HUES64 (cell line): Measurements from ENCODE around the gene SLC43A3.
"Not testable (repeated sequence)": the region's sequence is repeated elsewhere in the genome, so short reads cannot be mapped to it uniquely, and the experiment has no call there.

Source experiments
- H3K27ac ChIP-seq: 2 replicates; pipeline ENCODE4 v1.7.0; 2013; ENCODE audit warnings: low read depth, low read length, inconsistent platforms
- H3K27me3 ChIP-seq: 2 replicates; pipeline ENCODE4 v1.6.1; 2013; ENCODE audit warnings: mild to moderate bottlenecking, low read length; ENCODE audit not compliant: insufficient read depth
- H3K36me3 ChIP-seq: 2 replicates; pipeline ENCODE4 v1.6.1; 2013; ENCODE audit warnings: mild to moderate bottlenecking, low read length; ENCODE audit not compliant: insufficient read depth
- H3K4me1 ChIP-seq: 2 replicates; pipeline ENCODE4 v1.6.1; 2013; ENCODE audit warnings: mild to moderate bottlenecking, low read length, moderate library complexity; ENCODE audit not compliant: insufficient read depth
- H3K4me3 ChIP-seq: 2 replicates; pipeline ENCODE4 v1.5.1; 2013; ENCODE audit warnings: mild to moderate bottlenecking, low read length, moderate library complexity
- H3K9ac ChIP-seq: 2 replicates; pipeline ENCODE4 v1.6.1; 2013; ENCODE audit warnings: mild to moderate bottlenecking, low read depth, low read length
- H3K9me3 ChIP-seq: 2 replicates; pipeline ENCODE4 v1.6.1; 2013; ENCODE audit warnings: low read depth, low read length; ENCODE audit not compliant: insufficient read depth
- WGBS: fragments of 150-250, 120-280 bp; methylation state at CpG from one replicate; pipeline ENCODE4 v1.1.7; 2013; ENCODE audit warnings: missing lambda C conversion rate; 5-methylcytosine and 5-hydroxymethylcytosine counted together

The SLC43A3 gene

GRCh38 chr11:57361926-57362325, 65.0 kb downstream of the SLC43A3 start:
- no peaks in the 10 kb centered on the region for H3K27me3 ChIP-seq
- H3K27ac ChIP-seq: no peak overlapping the region
- 81% methylated on average over 2 of the region's 3 CpGs for WGBS
- H3K9me3 ChIP-seq: no peaks in the 10 kb centered on the region
- no peak overlapping the region for H3K9ac ChIP-seq
- no peaks in the 10 kb centered on the region for H3K36me3 ChIP-seq
- H3K4me1 ChIP-seq: peaks cover 18% of the 10 kb centered on the region
- H3K4me3 ChIP-seq: no peak overlapping the region

- not testable (repeated sequence) for H3K27ac ChIP-seq, H3K4me3 ChIP-seq, H3K27me3 ChIP-seq, H3K36me3 ChIP-seq, H3K9ac ChIP-seq, H3K9me3 ChIP-seq
- peaks cover 18% of the 10 kb centered on the region for H3K4me1 ChIP-seq
These were observed 65.5 kb downstream of the SLC43A3 start for GRCh38 chr11:57361420-57361819.

GRCh38 chr11:57360991-57361390, 65.9 kb downstream of the SLC43A3 start:
- Histone ChIP-seq H3K27ac (no peak overlapping the region), H3K4me1 (peaks cover 14% of the 10 kb centered on the region), H3K27me3 (no peaks in the 10 kb centered on the region), H3K9ac (no peak overlapping the region), H3K9me3 (no peaks in the 10 kb centered on the region), H3K4me3 (no peak overlapping the region), H3K36me3 (no peaks in the 10 kb centered on the region)
- WGBS: 94% methylated on average over 8 of the region's 8 CpGs

GRCh38 chr11:57359896-57360690, 66.8 kb downstream of the SLC43A3 start:
- Histone ChIP-seq H3K36me3 (no peaks in the 10 kb centered on the region), H3K4me3 (no peak overlapping the region), H3K9ac (no peak overlapping the region), H3K27me3 (no peaks in the 10 kb centered on the region), H3K27ac (no peak overlapping the region), H3K9me3 (no peaks in the 10 kb centered on the region), H3K4me1 (peaks cover 6% of the 10 kb centered on the region; the same call in 1 of the 2 replicates)
- 84% methylated on average over 9 of the region's 9 CpGs for WGBS

- 87% methylated on average over 5 of the region's 5 CpGs for WGBS
These were observed 67.5 kb downstream of the SLC43A3 start for GRCh38 chr11:57359396-57359795.

GRCh38 chr11:57358991-57359390, 67.9 kb downstream of the SLC43A3 start:
- H3K27me3 ChIP-seq: no peaks in the 10 kb centered on the region
- H3K9me3 ChIP-seq: no peaks in the 10 kb centered on the region
- no peak overlapping the region for H3K27ac ChIP-seq
- no peak overlapping the region for H3K4me3 ChIP-seq
- 80% methylated on average over 9 of the region's 9 CpGs for WGBS
- no peaks in the 10 kb centered on the region for H3K36me3 ChIP-seq
- no peak overlapping the region for H3K9ac ChIP-seq
- no peaks in the 10 kb centered on the region for H3K4me1 ChIP-seq

More at GRCh38 chr11:57359396-57359795, 67.5 kb downstream of the SLC43A3 start:
- H3K9ac ChIP-seq: no peak overlapping the region
- H3K36me3 ChIP-seq: no peaks in the 10 kb centered on the region
- H3K4me3 ChIP-seq: no peak overlapping the region
- no peak overlapping the region for H3K27ac ChIP-seq
- no peaks in the 10 kb centered on the region for H3K4me1 ChIP-seq
- H3K27me3 ChIP-seq: no peaks in the 10 kb centered on the region
- no peaks in the 10 kb centered on the region for H3K9me3 ChIP-seq

- Histone ChIP-seq H3K36me3 (no peaks in the 10 kb centered on the region), H3K9ac (no peak overlapping the region)
- WGBS: 93% methylated on average over 8 of the region's 9 CpGs
These were observed 68.4 kb downstream of the SLC43A3 start for GRCh38 chr11:57358543-57358961.

GRCh38 chr11:57357856-57358255, 69.1 kb downstream of the SLC43A3 start:
- Histone ChIP-seq H3K4me1 (no peaks in the 10 kb centered on the region; the same call in 1 of the 2 replicates), H3K9me3 (no peaks in the 10 kb centered on the region), H3K4me3 (no peak overlapping the region), H3K27ac (no peak overlapping the region), H3K36me3 (no peaks in the 10 kb centered on the region), H3K27me3 (no peaks in the 10 kb centered on the region), H3K9ac (no peak overlapping the region)
- 81% methylated on average over 6 of the region's 6 CpGs for WGBS

More at GRCh38 chr11:57358543-57358961, 68.4 kb downstream of the SLC43A3 start:
- no peaks in the 10 kb centered on the region for H3K9me3 ChIP-seq
- no peaks in the 10 kb centered on the region for H3K27me3 ChIP-seq
- no peaks in the 10 kb centered on the region for H3K4me1 ChIP-seq
- no peak overlapping the region for H3K27ac ChIP-seq
- H3K4me3 ChIP-seq: no peak overlapping the region

GRCh38 chr11:57357310-57357709, 69.6 kb downstream of the SLC43A3 start:
- WGBS: 95% methylated on average over 3 of the region's 3 CpGs
- no peaks in the 10 kb centered on the region for H3K36me3 ChIP-seq
- no peak overlapping the region for H3K4me3 ChIP-seq

More at GRCh38 chr11:57357310-57357709, 69.6 kb downstream of the SLC43A3 start:
- no peaks in the 10 kb centered on the region for H3K27me3 ChIP-seq
- H3K9ac ChIP-seq: no peak overlapping the region
- H3K4me1 ChIP-seq: no peaks in the 10 kb centered on the region; the same call in 1 of the 2 replicates
- no peak overlapping the region for H3K27ac ChIP-seq
- no peaks in the 10 kb centered on the region for H3K9me3 ChIP-seq
